NCI-H2196 treated with DMSO at 0.1 percent for 48 hours (cell line): ENCODE results near the gene SLC22A23.

Experiments
- DNase-seq: peaks from one replicate; lab custom pipeline; 2025; ENCODE audit not compliant: unreplicated experiment; lab: John Stamatoyannopoulos, UW

The SLC22A23 gene

DNA sequence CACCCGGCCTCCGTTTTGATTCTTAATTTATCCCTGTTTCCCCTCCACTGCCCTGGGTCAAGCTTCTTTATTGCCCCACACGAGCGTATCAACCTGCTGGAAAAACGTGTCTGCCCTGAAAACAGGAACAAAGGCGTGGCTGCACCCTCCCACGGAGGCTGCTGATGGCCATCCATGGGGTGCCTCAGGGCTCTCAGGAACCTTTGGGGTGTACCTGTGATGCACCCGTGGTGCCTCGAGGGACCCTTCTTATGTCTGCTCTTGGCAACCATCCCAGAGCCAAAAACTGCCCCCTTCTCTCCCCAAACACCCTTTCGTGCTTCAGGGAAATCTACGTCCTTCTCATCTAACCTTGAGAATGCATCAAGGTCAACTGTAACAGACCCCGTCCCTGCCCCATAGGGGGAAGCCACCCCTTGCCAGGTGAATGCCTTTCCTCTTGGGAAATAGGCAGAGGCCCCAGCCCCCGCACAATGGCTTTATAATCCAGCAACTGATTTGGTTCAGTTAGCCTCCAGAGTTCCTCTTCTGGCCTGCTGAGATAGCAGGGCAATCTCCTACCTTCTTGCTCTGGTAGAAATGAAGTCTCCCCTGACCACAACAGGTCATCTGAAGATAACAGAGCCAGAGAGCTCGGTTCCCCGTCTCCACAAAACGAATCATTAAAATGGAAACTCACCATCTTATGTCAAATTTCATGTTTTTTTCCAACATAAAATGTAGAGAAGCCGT is 168.7 kb downstream of the SLC22A23 start:
- no peak for DNase-seq

DNA sequence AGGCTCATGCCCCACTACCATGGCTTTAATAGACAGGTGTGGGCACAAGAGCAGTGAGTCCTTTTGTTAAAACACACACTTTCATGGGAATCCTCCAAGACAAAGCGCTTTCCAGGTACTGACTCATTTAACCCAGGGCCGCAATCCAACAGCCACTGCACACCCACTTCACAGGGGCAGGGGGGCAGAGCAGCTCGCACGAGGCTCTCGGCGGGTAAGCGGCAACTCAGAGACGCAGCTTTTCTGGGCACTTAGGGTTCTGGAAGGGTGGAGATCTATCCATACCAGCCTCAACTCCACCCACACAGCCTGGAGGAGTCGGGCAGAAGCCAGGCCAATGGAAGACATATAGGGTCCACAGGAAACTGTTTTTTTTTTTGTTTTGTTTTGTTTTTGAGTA is 169.5 kb downstream of the SLC22A23 start:
- DNase-seq = no peak

DNA sequence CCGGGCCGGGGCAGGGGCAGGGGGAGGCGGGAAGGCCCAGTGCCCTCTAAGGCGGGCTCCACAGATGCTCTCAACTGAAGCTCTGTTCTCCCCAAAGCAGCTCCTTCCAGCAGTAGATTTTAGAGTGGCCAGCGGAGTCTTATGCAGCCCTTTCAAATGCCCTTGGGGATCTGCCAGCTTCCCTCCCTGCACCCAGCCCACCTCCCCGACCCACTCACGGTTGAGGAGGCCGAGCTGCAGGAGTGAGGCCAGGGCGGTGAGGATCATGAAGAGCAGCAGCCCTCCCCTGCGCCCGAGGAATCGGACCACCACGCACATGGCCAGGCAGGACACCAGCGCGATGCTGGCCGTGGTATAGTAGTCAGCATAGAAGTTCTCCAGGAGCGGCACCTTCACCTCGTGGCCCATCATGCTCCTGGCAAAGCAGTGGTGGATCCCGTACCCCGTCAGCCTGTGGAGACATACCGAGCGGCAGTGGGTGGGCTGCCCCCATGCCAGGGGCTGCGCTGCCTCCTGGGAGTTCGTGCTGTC is 170.1 kb downstream of the SLC22A23 start:
- no peak for DNase-seq

- no peak for DNase-seq
Measured at GRCh38 chr6:3285732-3286131, 171.1 kb downstream of the SLC22A23 start.

DNA sequence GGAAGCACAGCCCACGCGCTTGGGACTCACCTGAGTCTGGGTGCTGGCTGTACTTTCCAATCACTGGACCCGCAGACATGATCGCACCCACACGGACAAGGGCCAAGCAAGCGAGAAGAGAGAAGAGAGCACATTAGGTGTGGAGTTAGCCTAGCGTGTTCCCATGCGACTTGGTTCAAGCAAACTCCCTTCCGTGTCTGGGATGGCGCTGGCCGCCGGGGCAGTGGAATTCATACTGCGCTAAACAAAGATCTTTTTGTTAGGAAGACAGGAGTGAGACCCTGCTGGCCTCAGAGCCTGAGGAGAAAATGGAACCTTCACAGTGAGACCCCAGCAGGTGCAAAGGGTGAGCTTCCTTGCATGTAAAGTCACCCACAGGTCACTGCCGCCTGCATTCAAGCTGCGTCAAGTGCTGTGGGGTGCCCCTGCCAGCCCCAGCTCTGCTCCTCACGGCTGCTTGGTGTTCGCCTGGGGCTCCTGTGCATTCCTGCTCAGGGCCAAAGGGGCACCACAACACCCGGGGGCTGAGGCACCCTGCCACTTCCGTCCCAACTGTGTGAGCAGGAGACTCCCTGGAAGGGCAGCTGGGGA is 171.7 kb downstream of the SLC22A23 start:
- no peak for DNase-seq

- DNase-seq = no peak
Measured at GRCh38 chr6:3284436-3284876, 172.4 kb downstream of the SLC22A23 start.

DNA sequence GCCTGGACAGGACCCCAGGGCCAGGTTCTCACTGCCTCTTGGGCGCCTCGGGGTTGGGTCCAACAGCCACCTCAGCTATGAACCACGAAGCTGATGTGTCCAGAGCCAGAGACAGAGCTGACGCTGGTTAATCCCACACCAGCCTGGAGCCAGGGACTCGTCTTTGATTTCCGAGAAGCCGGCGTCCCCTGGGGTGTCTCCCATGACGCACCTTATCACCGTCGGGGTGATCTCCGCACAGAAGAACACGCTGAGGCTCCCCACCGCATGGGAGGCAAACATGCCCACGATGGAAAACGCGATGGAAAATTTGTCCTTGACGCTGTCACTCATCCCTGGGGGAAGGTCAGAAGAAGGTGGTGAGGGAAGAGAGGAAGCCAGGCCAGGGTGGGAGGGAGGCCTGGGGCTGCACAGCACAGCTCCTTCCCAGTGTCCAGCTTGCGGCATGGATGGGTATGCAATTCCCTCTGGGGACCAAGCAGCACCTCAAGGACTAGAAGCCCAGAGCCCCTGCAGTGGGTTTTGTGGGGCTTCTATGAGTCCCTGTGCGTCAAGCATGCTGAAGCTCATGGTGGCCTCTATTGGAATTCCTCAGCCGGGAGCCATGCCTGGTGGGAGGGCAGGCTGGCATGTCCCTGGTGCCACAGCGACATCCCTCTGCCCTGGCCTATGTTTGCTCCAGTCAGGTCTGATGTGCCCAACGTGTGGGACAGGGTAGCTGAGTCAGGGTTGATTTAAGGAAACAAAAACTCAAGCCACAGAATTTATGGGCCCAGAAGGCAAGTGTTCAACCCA is 173.0 kb downstream of the SLC22A23 start:
- no peak for DNase-seq

GRCh38 chr6:3283241-3283640 is 173.6 kb downstream of the SLC22A23 start:
- no peak for DNase-seq

DNA sequence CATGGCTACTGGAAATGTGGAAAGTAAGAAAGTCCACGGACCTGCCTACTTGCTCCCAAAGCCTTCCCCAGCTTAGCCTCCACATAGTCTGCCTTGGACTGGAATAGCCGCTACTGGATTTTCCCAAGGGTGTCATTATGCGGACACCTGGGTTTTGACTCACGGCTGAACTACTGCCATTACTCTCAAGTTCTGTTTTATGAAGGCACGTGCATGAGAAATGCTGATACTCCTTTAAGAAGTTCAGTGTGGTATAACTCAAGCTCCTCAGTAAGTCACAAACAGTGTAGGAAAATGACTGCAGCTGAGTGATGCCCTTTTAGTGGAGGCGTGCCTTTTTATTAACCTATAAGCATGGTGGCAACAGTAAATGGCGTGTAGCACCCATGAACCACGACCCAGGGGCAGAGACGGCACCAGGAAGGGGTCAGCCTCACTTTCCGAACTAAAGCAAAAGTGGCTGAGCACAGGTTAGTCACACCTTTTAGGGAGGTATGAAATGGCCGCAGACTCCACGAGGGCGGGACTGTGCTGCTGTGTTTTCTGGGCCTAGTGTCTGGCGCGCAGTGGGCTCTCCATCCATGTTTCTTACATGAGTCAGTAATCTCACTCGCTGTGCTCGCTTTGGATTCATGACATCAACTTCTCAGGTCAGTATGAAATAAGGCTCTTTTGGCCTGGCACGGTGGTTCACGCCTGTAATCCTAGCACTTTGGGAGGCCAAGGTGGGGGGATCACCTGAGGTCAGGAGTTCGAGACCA is 174.2 kb downstream of the SLC22A23 start:
- DNase-seq = no peak

DNA sequence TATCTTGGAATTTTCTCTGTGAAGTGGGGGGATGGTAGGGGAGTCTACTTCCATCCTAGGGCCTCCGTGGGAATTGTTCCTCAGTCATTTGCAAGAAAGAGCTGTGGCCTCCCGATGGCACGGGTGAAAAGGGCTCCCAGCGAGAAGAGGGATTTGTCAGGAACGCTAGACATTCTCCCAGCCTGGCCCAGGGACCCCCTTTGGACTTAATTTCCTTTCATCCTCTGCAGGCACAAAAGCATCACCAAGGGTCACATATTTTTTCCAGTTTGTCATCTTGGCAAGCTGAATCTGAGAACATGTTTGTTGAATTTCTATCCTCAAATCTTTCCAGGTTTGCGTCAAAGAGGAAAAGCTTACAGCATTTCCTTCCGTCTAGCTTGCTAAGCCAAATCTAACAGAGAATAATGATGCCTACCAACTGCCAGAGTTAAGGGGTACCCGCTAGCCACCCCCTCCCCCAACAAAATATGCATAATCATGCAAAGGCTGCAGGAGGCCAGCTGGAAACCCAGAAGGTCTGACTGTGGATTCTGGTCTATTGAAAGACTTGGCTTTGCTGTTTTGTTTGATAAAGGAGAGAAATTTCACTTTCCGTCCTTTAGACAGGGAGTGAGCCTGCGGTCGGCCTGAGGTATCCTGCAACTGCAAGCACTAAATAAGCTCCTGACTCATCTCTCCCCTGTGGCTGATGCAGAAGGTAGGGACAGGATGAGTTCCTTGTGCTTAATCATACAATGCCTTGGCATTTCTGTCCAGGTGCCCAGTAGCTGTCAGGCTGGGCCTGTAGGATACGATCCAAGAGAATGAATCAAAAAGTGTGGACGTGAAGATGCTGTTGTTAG is 175.0 kb downstream of the SLC22A23 start:
- no peak for DNase-seq

- no peak for DNase-seq
Measured at GRCh38 chr6:3280866-3281465, 175.9 kb downstream of the SLC22A23 start.

- DNase-seq = no peak
Measured at GRCh38 chr6:3280091-3280490, 176.8 kb downstream of the SLC22A23 start.

DNA sequence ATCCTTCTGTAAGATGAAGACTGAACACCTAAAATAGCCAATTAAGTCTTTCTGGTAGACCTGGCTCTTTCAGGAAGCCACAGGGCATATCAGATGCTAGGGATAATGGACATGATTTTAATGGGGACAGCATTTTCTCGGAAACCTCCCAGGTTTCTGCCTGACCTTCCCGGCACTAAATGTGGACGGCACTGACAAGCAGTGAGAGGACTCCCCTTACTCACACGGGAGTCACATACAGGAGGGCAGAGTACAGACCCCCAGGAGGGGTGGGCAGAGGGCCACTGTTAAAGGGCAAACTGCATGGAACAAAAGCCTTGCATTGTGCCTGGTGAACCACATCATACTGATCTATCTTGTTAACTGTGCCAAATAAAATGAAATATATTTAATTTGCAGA is 178.2 kb downstream of the SLC22A23 start:
- no peak for DNase-seq

DNA sequence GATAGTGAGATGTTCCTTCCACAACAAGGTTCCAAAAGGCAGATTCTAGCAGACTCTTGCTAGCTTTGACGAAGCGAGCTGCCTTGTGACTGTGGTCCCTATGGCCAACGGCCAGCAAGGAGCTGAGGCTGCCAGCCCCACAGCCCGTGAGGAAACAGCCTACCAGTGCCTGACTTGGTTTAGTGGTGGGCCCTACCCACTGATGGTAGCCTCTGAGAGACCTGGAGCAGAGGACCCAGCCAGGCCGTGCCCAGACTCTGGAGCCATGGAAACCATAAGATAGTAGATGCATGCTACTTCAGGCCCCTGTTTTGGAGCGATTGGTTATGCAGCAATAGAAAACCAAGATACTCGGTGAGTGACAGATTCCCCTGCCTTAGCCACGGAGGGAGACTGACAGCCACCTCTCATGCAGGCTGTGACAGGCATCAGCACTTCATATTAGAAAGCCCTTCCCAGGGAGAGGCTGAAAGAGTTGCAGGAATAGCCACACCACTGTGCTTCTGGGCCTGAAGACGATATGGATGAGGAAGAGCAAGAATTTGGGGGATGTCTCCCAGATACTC is 178.9 kb downstream of the SLC22A23 start:
- no peak for DNase-seq

DNA sequence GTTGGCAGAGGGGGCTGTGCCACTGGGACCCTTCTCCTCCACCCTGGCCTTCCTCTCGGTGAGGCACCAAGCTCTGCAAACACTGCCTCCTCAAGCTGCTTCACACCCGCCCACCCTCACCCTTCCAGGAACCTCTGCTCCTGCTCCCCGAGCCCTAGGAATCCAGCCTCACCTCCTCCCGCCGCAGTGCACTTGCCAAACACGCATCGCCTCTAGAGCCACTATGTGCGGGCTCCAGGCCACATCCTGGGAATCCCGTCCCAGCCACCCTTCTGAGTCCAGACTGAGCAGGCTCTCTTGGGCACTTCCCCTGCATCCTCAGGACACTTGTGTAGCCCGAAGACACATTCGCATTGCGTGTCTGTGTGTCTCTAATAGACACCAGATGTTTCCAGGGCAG is 179.6 kb downstream of the SLC22A23 start:
- DNase-seq = no peak

DNA sequence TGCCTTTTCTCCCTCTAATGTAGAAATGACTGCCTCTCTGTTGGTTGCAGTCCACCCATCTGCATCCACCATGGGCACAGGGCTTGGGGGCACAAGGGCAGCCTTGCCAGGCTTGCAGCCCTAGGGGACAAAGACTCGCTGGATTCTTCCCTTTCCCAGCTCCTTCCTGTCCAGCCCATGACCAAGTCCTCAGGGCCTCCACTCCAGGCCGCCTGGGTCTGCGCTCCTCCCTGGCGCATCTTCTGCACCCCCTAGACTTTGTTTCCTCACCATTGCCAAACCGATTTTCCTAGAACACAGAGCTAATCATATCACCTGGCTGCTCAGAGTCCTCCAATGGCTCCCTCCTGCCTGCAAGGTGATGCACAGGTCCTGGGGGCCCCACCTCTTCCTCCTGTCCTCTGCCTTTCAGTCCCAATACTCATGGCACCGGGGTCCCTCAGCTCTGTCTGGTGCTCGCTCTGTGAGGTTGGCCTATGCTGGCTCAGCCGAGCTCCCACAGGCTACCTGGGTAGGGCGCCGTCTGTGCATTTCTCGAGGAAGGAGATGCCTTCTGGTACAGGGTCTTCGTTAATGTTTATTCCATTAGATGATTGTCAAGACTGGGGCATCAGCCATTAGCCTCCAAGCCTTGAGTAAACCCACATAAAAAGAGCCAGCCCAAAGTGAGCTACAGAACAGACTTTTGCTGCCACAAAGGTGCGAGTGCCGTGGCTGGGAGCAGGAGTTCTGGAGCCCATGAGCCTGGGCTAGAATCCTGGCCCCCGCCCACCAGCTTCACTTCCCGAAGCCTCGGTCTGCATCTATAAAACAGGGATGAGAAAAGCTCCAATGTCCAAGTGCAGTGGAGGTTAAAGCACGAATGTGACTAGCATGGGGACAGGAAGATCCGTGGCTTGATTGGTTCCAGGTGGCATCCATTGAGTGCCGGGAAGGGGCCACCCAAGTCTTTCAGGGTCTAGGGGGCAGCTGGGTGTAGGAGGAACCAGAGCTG is 180.4 kb downstream of the SLC22A23 start:
- no peak for DNase-seq

- DNase-seq = no peak
Measured at GRCh38 chr6:3273707-3274521, 182.9 kb downstream of the SLC22A23 start.
